ENCODE data around the gene CCL27.

Gene CCL27

DNA sequence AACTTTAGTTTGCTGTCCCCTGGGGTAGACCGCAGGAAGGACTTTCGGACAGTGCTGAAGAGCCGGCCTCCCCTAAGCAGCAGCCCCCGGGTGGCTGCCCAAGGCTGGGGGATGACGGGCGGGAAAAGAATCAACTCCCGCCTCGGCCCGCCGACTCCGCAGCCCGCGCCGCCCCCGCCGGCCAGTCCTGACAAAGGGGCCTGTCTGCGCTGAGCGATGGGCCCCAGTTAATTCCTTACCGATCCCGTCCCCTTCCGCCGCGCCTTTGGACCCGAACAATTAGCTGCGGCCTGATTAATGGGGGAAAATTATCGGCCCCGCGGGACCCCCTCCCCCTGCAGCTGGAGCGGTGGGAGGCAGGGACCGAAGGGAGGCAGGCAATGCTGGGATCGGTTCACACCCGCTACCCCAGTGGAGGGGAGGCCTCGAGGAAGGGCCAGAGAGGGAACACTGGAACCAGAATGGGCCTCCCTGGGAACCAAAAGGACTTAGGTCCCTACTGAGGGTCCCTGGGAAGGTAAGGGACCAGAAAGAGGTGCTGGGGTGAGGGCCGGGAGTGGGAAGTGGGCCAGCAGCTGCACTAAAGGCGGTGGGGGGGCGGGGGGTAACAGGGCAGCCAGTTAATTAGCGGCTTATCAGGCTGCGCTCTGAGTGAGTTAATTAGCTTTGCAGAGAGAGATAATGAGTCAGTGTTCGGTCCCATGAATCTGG, 37.8 kb downstream of the CCL27 start:
- no peak for DNase-seq

DNA sequence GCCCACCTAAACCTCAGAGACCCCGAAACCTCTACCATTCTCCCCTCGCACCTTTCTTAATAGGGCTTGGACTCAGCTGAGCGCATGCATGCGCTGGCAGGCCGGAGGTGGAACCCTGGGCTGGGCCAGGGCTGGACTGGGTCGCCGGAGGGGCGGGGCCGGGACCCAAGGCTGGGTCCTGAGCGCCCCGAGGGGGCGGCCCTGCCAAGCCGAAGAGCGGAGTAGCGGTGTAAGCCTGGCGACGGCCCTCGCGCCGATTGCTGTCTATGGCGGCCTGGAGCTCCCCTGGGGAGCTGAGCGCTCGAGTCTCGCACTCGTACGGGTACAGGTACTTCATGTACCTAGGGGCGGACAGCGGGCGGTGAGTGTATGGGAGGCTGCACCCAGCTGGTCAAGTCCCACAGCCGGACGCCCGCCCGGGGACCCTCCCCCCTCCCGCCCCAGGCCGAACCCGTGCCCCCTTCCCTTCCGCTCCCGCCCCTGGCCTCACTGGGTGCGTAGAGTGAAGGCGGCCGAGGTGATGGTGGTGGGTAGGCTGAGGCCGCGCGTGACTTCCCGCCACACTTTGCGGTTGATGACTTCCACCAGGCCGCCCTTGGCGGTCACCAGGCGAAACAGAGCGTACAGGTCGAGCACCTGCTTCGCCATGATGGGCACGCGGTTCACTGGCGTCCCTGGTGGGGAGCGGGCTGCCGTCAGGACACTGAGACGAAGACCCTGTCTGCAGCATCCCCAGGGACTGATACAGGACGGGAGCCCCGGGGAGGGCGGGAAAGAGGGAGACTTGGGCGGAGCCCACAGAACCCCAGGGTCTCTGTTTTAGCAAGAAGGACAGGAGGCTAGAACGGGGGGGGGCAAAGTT, 38.9 kb downstream of the CCL27 start:
- no peak for DNase-seq

DNA sequence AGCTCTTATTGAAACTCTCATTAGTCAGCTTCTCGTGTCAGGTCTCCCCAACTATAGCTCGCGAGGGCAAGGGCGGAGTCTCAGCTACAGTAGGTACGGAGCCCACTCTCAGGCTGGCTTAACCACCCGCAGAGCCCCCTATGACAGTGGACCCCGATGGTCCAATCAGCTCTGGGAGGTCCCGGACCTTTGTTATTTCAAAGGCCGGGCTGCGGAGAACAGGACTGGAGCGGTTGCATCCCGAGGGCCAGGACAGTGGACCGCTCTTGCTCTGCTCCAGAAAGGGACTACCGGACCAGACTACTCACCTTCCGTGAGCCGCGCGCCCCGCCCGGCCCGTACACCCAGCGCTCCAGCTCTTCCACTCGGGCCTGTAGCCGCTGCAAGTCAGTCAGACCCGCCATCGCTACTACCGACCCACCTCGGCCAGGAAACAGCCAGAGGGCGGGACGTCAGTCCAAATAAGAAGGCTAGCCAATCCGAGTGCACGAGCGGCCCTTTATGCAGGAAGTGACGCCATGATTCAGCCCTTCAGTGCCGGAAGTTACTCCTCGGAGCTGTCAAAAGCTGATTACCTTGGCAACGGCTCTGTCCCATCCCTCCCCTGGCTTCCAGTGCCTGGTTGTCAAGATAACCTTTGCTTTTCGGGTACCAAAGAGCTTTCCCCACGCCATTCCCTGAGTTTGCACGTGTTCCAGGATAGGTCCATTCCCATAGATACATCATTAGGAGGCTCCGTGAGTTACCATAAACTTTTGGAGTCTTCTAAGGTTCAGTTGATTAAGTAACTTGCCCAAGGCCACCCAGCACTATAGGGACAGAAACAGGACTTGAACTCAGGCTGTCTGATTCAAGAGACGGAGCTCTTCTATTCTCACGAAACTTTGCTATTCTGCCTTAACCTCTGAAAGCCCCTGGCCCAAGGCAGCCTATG, 42.1 kb downstream of the CCL27 start, which contains the start of gene DCTN3:
DCTN3 (minus strand) TSS at position 435 of the 934 bp plus-strand sequence; CDS start at position 404, 31 bp downstream.
- DNase-seq = peak; percentile 96

DNA sequence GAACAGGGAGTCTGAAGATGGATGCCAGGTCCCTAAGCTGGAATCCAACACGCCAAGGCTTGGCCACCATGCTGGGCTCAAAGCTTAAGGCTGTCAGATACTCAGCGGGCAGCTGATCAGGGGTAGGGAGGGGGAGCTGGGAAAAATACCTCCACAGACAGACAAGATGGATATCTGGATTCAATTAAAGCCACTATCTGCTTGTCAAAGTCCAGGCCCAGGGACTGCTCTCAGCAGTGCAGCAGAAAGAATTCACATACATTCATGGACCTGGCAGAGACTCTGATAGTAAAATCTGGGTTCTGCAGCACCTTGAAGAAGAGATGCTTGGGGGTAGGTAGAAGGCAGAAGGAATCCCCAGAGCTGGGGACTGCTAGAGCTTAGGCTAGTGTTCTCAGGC, 47.3 kb downstream of the CCL27 start:
- no peak for DNase-seq

DNA sequence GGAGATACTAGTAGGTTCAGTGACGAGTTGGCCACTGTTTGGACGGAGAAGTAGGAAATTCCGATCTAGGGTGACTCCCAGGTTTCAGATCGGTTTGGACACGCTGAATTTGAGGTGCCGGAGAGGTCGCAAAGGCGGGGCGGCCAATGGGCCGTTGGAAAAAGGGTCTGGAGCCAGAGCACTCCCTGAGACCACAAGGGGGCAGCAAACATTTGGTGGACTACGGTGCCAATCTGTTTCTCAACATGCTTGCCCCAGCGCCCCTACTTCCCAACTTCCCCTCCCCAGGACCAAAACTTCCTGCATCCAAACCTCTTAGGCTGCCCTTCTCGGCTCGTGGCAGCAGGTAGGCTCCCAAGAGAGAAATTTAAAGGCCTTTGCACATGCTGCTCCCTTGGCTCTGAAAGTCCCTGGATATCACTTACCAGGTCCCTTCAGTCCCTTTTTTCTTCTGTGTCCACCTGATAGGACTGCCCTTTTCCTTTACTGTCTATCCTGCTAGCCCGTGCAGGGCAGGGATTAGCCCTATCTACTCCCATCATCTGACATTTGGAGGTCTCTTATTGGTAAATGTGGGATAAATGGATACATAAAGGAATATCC, 49.6 kb downstream of the CCL27 start:
- DNase-seq = peak; percentile 75

Data from fibroblast of skin of back (primary cell).